GM19025 (cell line): ENCODE data around the gene NOS3.
"Not testable (repeated sequence)": the region's sequence is repeated elsewhere in the genome, so short reads cannot be mapped to it uniquely, and the experiment has no call there.

Experiments used
- ATAC-seq: cut with Tn5 transposase; IDR thresholded peaks from one replicate; pipeline ENCODE4 v1.9.1; 2021; ENCODE audit warnings: mild to moderate bottlenecking, low read depth, moderate library complexity; ENCODE audit not compliant: unreplicated experiment

The NOS3 gene

GRCh38 chr7:151032936-151033863, 42.4 kb downstream of the NOS3 start:
- no peak for ATAC-seq

GRCh38 chr7:151033864-151034249, 43.0 kb downstream of the NOS3 start:
- no peak for ATAC-seq

- ATAC-seq, result no peak
These were observed 43.7 kb downstream of the NOS3 start for GRCh38 chr7:151034312-151035025.

GRCh38 chr7:151035026-151035717, 44.4 kb downstream of the NOS3 start:
- no peak for ATAC-seq

- ATAC-seq, result no peak
These were observed 45.1 kb downstream of the NOS3 start for GRCh38 chr7:151035902-151036301.

- no peak for ATAC-seq
These were observed 48.4 kb downstream of the NOS3 start for GRCh38 chr7:151038951-151039849.

DNA sequence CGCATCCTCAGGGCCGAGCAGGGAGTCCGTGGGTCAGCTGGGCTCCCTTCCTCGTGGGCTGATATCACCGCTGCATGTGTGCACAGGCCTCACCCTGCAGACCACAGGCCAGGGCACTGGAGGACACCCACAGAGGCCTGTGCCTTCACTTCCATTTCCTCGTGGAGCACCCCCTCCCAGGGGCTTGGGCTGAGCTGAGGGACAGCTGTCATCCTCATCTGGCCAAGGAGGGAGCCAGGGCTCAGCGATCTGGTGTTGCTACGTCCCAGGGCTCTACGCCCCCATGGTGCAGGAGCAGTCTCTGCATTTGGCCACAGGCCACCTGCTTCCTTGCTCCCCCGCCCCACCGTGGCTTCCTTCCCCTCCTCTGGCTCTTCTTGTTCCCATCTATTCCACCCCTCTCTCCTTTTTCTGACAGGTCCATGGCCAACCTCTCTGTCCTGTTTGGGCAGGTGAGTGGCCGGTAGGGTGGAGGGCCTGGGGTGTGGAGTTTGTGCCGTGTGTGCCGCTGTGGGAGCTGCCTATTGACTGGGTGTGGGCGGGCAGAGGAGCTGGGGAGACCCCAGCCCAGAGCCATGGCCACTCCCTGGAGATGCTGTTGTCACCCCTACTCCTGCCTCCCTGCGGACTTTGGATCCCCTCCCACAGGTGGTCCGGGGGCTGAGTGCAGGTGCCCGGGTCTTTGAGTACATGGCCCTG, 49.2 kb downstream of the NOS3 start:
- no peak for ATAC-seq

GRCh38 chr7:151040616-151041375, 50.0 kb downstream of the NOS3 start:
- ATAC-seq, result no peak

DNA sequence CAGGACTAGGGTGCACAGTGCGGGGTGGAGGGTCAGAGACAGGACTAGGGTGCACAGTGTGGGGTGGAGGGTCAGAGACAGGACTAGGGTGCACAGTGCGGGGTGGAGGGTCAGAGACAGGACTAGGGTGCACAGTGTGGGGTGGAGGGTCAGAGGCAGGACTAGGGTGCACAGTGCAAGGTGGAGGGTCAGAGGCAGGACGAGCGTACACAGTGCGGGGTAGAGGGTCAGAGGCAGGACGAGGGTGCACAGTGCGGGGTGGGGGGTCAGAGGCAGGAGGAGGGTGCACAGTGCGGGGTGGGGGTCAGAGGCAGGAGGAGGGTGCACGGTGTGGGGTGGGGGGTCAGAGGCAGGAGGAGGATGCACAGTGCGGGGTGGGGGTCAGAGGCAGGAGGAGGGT, 52.6 kb downstream of the NOS3 start:
- not testable (repeated sequence) for ATAC-seq

- no peak for ATAC-seq
These were observed 53.1 kb downstream of the NOS3 start for GRCh38 chr7:151043959-151044358.

- ATAC-seq, result no peak
These were observed 54.4 kb downstream of the NOS3 start for GRCh38 chr7:151045262-151045661.

- ATAC-seq, result no peak
These were observed 55.1 kb downstream of the NOS3 start for GRCh38 chr7:151045967-151046366.

DNA sequence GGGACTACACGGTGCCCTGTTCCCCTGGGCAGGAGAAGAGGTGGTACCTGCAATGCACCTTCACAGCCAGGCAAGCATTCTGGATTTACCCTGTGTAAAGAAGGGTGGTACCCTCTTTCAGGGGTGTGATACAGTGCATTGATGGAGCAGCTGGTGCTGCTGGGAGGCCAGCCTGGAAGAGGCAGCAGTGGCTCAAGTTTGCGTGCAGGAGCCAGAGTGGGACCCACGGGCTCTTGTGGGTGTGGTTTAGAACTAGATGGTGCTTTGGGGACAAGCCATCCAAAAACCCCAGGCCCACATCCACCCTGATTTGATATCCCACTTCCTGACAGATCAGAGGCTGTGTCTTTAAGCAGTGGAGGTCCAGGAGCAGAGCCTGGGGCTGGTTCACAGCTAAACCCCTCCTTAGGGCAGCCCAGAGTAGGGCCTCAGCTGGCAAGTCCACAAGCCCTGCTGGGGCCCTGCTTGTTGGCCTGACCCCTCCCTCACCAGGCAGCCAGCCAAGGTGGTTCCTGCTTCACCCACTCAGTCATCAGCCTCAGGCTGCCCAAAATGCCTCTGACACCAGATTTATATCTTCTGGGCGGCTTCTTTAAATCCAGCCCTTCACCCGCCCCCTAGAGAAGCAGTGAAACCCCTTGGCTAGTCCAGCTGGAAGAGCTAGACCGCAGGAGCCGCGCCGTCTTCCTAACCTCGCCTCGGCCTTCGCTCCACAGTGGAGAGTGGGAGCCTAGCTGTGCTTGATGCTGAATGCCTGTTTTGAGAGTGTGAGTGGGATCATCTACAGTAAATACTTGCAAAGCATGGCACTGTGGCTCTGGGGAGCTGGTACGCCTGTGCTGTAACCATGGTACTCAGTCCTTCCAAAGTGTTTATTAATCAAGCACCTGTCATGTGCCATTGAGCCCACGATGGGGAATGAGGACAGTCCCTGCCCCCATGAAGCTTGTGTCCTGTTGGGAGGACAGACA, 56.1 kb downstream of the NOS3 start:
- ATAC-seq, result no peak

DNA sequence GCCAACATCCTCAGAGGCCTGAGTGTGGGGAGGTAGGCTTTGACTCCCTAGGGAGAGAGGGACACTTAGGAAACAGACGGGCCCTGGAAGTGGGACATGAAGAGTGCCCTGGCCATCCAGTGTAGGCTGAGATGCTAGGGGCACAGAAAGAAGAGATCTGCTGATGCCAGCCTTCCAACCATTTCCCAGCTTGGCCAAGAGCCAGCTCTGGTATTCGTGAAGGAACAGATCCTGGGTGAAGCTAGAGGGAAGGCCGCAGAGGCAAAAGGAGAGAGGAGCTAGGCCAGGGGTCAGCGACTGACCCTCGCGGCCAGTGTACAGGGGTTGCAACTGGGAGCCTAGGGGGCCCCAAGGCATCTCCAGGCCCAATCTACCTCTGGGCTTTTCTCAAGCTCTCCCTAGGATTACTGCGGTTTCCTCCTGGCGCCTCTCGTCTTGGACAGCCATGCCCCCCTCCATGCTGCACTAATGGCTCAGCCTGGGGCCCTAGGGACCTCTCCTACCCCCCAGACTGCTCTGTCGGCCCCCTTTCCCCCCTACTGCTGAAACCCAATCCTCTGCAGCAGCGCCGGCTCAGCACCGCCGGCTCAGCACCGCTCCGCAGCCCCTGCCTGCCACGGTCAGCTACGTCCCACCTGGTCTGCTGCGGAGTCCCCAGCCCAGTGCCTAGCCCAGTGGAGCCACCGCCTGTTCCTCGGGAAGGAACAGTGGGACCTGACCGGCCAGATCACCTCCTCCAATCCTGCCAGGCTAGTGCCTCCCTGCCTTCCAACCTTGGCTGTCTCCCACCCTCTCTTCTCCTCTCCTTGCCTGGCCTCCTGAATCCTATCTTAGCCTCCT, 57.4 kb downstream of the NOS3 start, which contains the start of gene ASIC3:
Gene ASIC3, plus strand, starts transcription at position 556 of the 840 bp plus-strand sequence. CDS start 355 bp downstream, outside the sequence.
- no peak for ATAC-seq

DNA sequence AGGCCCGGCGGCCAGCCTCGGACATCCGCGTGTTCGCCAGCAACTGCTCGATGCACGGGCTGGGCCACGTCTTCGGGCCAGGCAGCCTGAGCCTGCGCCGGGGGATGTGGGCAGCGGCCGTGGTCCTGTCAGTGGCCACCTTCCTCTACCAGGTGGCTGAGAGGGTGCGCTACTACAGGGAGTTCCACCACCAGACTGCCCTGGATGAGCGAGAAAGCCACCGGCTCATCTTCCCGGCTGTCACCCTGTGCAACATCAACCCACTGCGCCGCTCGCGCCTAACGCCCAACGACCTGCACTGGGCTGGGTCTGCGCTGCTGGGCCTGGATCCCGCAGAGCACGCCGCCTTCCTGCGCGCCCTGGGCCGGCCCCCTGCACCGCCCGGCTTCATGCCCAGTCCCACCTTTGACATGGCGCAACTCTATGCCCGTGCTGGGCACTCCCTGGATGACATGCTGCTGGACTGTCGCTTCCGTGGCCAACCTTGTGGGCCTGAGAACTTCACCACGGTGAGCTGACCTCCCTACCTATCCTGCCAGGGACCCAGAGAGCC, 58.2 kb downstream of the NOS3 start:
- ATAC-seq, result no peak

GRCh38 chr7:151051108-151051507, 60.3 kb downstream of the NOS3 start:
- no peak for ATAC-seq
